ENCODE results near the gene PDLIM1.

The PDLIM1 gene

DNA sequence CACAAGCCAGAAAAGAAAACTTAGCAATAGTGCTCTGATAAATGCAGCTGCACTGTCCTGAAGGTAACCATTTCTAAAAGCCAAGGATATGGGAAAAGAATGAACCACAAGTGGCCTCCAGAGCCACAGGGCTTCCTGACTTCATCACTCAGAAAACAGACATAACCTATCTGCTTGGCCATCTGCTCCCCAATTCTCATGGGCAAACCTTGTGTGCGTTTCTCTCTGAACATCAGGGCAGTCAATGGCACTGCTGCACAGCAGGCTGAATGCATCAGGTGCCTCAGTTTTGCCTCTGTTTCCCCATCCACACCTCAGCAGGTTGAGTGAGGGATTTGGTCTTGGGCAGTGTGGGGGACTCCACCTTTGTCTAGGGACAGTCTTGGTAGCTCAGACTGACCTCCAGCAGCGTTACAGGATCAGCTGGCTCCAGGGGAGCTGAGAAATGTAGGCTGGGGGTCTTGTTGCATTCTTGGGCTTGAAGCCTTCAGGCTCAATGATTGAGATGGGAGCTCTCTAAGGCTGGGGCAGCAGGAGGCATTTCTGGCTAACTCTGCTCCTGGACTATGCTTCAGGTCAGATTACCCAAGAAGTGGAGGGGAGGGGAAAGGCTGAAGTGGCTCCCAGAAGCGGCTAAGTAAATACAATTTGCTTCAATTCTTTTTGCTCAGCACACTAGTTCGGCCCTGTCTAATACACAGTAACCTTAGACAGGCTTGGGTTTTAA lies 23.6 kb upstream of the PDLIM1 start:
- DNase-seq (ENCODE audit: low read depth), result no peak

DNA sequence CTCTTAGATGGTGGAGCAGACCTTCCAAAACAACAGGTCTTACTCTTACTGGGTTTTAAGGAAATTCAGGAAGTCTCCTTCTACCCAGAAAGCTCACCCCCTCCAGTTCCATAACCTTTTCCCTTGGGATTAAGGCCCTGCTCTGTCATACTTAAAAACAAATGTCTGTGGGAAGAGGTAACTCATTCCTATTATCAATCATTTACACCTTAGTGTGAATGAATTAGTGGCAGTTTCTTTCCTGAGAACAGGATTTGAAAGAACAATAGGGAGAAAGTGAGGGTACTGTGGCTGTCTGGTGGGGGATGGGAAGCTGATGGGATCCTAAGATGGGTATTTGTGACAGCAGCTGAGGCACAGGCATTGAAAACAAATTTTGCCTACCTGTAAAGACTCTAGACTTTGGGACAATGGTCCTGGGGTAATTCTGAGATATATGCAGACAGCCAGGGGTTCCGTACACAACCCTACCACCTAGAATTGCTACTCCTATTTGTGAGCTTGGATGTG lies 22.2 kb upstream of the PDLIM1 start:
- DNase-seq (ENCODE audit: low read depth), result no peak

DNA sequence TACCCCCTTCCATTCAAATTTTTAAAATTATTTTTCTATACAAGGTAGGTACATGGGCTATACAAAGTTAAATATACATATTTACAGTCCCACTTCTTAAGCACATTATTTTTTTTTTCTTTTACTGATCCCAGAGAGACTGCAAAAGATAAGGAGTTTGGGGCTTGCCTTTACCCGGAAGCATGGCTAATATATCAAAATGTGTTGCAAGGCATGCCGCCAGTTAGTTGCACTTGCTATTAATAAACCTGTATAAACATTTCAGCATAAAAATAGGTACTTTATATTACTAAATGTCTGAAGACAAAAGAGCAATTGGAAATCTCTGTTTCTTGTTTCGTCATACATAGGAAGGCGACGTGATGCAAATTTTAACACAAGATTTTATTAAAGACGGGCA lies 21.5 kb upstream of the PDLIM1 start:
- no peak for DNase-seq (ENCODE audit: low read depth)

DNA sequence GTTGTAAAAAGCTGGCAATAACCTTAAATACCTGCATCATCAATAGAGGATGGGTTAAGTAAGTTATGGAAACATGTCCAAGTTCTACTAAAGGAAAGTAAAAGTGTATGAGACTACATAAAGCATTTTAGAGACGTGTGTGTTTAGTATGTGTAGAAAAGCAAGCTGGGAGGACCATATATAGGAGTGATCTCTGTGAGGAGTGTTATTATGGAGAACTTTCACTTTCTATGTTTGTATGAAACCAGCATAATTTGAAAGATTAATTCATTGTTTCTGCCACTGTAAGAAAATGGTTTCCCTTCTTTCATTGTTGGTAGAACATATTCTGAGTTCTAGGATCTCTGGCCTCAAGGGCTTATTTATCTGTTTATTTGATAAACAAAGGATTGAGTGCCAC lies 19.2 kb upstream of the PDLIM1 start:
- no peak for DNase-seq (ENCODE audit: low read depth)

DNA sequence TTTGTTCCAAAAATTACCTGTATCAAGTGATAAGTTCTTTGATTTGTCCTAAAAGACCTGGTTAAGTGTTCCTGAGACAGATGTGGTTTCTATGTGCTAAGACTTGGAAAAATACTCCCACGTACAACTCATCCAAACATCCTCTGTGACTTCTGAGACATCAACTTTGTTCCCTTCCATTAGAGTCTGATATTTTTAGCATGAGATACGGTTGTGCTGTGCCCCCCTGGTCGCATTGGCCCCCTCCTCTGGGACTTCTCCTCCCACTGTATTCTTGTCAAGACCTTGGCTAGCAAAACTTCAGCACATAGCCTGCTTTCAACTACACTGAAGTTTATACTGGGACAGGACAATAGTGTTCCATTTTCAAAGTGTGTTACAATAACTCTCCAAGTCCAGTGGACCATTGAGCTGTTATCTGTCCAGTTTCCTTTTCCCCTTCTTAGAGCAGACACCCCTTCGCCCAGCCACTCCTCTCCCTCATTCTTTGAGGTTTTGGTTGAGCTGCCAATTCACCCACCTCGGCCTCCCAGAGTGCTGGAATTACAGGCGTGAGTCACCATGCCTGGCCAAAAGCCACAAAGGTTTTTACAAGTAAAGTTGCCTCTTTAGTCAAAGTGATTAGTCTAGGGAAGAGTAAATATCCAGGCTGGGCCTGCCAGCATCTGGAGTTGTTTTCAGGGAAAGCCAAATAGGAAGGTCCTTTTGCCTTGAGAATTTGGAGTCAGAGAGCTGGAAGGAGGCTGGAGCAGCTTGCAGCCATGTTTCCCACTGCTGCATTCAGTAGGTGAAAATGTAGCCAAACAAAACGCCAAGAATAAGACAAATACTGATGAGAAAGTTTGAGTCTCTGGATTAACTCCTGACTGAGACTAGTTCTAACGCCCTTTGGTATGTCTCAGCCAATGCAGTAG lies 17.8 kb upstream of the PDLIM1 start:
- peak; percentile 99 for DNase-seq (ENCODE audit: low read depth)

DNA sequence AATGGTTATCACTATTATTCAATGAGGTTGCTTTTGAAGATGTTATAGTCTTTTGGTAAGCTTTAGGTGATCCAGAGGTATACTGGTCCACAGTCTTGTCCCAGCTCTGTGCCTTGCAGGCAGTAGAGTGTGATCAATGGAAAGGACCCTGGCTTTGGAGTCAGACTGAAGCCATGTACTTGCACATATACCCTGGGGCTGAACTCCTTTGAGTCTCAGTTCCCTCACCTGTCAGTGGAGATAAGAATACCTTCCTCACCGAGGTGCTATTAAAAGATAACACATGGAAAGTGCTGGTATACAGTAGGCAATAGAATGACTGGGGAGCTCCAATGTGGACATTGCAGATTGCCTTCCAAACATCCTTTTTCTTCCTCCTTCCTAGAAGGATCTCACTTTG lies 16.0 kb upstream of the PDLIM1 start:
- no peak for DNase-seq (ENCODE audit: low read depth)

DNA sequence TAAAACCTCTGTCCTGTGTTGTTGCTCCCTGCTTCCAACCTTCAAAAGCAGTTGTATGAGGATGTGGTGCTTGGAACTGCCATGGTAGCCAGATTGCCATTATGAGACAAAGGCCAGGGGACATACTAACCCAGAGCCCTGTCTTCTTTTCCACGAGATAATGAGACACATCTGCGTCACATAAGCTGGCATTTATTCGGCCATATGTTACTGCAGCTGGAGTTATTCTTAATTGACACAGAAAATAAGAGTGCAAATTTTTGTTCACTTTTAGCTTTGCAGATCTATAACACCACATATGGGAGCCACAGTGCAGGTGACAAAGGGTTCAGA lies 15.5 kb upstream of the PDLIM1 start:
- no peak for DNase-seq (ENCODE audit: low read depth)

DNA sequence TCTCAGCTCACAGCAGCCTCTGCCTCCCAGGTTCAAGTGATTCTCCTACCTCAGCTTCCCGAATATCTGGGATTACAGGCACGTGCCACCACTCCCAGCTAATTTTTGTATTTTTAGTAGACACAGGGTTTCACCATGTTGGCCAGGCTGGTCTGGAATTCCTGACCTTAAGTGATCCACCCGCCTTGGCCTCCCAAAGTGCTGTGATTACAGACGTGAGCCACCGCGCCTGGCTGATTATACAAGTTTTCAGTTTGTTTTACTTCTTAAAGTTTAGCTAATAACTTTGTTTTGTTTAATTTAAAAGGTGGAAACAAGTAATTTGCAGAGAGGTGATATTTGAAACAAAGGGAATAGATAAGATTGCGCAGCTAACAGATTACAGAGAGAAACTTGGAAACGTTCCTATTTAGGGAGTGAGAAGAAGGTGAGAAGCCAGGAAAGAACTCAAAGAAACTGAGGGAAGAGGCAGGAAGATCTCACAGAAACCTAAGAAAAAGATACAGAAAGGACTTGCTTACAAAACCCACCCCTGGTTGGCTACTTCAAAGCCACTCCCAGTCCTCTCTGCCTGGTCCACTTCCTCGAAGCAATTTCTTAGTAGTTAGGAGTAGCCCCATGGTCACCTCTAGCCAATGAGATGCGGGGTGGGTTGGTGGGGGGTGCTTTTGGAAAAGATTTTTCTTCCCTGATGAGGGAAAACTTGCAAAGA lies 15.0 kb upstream of the PDLIM1 start:
- DNase-seq (ENCODE audit: low read depth), result no peak

DNA sequence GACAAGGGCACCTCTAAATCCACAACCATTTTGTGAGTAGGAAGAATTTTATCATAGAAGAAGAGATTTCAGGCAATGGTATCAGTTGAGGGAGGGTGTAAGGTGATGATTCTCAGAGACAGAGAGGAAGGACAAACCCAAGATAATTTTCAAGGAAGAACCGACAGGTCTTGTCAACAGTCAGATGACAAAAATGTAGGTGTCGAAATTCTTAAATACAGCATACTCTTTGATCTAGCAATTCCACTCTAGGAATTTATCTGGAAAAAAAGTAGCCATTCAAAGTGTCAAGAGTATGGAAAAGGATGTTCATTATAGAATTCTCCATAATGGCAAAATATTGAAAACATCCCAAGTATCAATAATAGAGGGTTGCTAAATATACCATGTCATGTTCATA lies 14.2 kb upstream of the PDLIM1 start:
- DNase-seq (ENCODE audit: low read depth), result no peak

DNA sequence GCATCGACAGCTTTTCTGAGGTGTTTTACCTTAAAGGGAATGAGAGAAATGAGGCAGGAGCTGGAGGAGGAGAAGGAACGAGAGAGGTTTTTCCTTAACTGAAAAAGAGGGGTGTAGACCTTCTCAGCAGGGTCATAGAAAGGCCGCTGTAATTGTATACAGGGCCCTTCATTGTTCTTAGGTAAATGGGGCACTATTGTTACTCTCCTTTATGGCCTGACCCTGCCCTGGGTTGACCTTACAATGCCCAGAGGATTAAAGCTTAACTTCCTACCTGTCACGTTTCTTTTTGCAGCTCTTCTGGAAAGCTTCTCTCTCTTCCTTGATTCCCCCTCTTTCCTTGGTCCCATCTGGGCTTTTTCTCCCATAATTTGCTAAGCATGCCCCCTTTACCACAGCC lies 13.7 kb upstream of the PDLIM1 start:
- DNase-seq (ENCODE audit: low read depth), result no peak

DNA sequence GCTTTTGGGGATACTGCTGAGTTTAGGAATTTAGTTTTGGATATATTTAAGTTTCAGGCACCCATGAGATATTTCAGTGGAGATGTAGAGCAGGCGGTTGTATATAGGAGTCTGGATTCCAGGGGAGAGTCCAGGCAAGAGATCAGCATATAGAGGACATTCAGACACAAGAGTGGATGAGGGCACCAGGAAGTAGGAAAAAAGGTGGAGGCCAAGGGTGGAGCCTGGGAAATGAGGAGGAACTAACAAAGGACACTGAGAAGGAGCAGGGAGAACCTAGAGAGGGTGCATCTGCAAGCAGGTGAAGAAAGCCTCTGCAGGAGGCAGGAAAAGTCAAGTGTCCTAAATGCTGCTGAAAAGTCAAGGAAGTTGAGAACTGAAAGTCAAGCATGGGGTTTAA lies 13.1 kb upstream of the PDLIM1 start:
- no peak for DNase-seq (ENCODE audit: low read depth)

DNA sequence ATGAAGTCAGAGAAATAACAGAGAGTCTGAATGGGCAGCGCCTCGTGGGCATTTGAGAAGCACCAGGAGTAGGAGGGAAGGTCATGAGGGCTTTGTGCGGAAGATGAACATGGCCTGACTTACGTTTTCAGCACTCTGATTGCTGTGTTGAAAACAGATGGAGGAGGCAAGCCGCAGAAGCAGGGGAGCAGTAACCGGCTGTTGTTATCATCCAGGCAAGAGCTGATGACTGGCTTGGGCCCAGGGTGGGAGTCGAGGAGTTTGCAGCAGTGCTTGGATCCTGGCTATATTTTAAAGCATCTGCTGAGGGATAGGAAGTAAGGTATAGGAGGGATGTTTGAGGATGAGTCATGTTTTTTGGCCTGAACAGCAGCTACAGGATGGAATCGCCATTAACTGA lies 12.7 kb upstream of the PDLIM1 start:
- peak; percentile 19 for DNase-seq (ENCODE audit: low read depth)

DNA sequence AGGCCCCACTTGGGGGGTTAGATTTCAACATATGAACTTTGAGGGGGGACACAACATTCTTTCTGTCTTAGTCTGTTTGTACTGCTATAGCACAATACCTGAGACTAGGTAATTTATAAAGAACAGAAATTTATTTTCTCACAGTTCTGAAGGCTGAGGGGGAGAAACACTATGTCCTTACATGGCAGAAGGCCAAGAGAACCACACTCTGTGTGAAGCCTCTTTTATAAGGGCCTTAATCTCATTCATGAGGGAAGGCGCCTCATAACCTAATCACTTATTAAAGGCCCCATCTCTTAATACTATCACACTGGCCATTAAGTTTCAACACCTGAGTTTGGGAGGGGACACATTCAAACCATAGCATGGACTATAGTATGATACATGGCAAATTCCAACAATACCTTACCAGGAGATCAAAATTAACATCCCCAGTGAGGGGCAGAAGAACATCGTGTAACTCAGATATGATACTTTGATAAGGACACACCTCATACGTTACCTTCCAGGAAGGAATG lies 9.3 kb upstream of the PDLIM1 start:
- no peak for DNase-seq (ENCODE audit: low read depth)

DNA sequence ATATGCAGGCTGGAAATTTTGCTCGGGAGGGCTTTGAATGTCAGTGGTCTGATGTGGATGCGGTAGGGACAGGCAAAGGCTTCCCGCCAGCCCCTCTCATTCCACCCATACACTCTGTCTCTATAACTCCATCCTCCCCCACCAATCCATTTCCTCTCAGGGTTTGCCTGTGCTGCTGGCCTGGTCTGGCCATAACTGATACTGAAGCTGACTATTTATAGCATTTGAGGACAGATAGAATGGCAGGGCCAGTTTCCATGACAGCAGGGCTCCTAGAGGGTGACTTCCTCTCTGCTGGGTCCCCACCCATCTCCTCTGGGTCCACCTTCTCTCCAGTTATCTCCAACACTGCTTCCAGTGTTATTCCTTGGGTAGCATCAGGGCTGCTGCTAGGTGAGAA lies 6.6 kb upstream of the PDLIM1 start:
- peak; percentile 18 for DNase-seq (ENCODE audit: low read depth)

DNA sequence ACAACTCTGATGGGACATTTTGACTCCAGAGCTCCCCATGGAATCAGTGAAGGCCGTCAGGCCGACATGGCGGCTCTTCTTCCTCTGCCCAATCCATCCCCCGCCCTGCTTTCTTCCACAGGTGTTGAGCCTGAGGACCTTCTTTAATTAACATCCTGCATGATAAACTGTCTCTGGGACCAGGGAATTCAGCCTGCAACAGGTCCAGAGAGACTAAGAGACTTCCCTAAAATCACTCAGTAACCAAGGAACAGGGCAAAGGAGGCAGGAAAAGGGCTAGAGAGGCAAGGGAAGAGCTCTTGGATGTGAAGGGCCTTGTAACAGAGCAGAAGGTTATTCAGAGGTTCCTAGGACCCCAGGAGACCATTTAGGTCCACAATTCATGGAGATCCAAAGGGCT lies 6.0 kb upstream of the PDLIM1 start:
- no peak for DNase-seq (ENCODE audit: low read depth)

DNA sequence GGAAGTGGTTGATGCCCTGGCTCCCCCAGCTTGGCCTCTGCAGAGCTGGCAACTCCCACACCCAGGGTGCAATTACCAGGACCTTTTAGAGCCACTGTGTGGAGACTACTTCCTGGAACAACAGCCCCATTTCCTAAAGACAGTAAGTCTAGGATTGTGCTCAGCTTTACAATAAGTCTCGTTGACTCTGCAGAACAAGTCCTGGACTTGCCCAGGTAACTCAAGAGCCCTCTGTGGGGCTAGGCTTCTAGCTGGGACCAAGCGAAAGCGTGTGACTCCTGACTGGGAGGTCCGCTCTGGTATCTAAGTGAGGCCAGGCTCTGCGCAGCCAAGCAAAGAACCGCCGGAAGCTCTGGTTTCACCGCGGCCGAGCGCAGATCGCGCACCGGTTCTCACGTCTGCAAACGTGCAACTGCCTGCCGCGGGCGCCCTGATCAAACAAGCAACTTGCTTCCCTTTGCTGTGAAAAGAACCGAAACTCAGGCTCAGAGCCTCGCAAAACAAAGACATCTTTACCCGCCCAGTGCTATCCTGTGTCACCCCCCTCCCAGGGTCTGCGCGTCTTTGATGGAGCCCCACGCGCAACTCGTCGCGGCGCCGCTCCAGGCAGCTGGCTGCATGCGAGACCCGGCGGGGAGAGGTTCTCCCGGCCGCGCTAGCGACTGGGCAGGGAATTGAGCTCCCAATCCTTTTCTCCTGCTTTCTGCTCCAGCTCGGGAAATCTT lies 4.4 kb upstream of the PDLIM1 start:
- peak; percentile 59 for DNase-seq (ENCODE audit: low read depth)

DNA sequence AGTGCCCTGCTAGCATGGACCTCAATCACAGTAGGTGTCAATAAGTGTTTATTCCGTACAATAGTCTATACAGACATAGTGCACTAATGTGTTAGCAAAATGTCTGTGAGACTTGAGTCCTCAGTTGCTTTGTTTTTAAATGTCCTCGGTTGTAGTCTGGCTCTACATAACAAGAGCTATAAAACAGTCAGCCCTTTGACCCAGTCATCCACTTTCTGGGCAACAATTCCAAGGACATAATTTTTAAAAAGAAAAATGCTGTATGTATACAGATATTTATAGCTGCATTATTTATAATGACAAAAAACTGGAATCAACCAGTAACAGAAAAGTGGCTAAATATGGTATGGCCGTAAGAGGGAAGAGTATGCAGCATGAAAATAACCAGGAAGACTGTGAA lies 2.8 kb upstream of the PDLIM1 start:
- no peak for DNase-seq (ENCODE audit: low read depth)

DNA sequence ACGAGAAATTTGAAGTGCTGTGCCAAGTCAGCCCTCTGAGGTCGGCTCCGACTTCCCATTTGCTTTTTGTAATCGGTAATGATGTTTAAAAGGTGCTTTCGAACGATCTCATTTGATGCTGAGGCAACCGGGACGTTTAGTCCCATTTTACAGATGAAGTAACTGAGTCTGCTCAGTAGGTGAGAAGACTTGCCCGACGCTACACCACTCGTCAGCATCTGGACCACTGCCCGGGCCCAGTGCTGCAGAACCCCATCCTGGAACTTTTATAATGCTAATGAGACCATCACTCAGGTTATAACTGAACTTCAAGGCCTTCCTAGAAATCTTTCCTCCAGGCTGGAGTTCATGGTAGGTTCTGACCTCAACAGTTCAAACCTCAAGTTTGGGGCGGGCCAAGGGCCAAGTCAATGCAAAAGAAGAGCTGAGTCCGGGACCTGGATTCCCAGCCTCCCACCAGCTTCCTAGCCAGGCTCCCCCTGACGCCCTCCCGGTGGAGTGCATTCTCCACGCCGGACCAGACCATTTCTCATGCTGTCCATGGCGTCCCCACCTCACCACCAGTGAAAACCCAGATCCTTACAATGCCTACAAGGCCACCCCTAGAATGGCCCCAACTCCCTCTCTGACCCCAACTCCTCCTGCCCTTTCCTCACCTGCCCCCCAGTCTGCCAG lies 699 bp upstream of the PDLIM1 start:
- no peak for DNase-seq (ENCODE audit: low read depth)

DNA sequence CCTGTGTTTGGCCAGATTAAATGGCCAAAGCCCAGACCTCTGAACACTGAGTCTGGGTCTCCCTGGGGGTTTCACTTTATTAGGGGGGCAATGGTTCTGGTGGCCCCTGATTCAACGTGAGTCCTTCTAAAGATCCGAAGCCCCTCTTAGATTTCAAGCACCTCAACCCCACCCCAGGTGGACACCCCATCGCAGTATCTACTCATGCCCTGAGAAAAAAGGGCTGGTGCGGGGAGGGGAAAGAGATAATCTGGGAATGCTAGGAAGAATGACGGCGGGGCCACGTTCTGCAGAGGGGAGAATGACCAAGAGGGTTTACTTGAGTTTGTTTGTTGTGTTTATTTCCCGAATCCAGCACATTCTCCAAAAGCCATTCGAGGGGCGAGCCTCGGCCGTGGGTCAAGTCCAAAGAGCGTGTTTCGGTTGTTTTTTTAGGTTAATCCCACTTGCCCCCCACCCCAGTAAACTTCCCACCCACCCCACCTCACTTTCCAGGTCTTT lies 832 bp downstream of the PDLIM1 start:
- peak; percentile 34 for DNase-seq (ENCODE audit: low read depth)

DNA sequence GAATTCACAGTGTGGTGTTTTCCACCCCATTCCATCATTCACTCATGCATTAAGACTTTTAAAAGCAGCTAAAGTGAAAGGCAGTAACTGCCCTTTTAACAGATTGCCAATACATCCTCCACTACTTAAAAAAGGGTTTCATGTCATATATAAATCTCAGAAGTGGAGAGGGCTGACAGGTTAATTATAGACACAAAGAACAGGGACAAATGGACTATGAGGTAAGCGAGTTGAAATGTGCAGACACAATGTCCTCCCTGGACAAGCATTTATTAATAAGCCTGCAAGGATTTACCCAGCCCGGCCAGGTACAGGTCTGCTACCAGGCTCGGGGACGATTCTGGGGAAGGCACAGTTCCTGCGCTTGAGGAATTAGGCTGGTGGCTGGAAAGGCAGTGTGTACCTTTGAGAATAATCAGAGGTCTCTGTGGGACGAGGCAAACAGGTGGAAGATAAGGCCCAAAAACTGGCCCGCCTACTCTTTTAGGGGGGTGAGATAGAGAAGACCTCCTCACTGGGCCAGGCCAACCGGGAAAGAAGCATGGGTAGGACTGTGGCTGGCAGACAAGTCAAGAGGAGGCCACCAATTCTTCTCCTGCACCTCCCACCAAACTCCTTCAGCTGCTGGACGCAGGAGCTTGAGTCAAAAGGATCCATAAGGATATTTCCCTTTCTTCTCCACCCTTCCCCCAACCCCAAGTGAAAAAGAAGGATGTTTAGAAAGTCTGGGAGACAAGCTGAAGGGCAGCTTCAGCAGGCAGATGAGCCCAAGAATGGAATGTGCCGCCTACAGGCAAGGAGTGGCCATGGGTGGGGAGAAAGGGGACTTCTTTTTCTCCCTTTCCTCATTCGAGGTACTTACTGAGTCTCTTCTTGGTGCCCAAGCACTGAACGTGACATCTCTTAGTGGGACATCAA lies 1.5 kb downstream of the PDLIM1 start:
- DNase-seq (ENCODE audit: low read depth), result peak; percentile 83
